ACC112 (cell line): ENCODE measurements around the gene GLRA1.

Experiments used
- H2AFZ ChIP-seq: fragments of 200-600 bp; sonication (generic); one replicate; pipeline ENCODE4 v1.6.0; 2017; ENCODE audit warnings: antibody characterized with exemption, low read length; ENCODE audit not compliant: unreplicated experiment
- H3K27ac ChIP-seq: fragments of 200-600 bp; sonication (generic); 2 replicates; pipeline ENCODE4 v1.5.1; 2014; ENCODE audit warnings: low read depth, mild to moderate bottlenecking, antibody characterized with exemption, low read length, moderate library complexity
- H3K27me3 ChIP-seq: fragments of 200-600 bp; sonication (generic); 2 replicates; pipeline ENCODE4 v1.6.1; 2014; ENCODE audit warnings: mild to moderate bottlenecking, antibody characterized with exemption, low read length, moderate library complexity, mixed read lengths; ENCODE audit not compliant: insufficient read depth
- H3K36me3 ChIP-seq: fragments of 200-600 bp; sonication (generic); 2 replicates; pipeline ENCODE4 v1.6.1; 2016; ENCODE audit warnings: mild to moderate bottlenecking, antibody characterized with exemption, low read length, moderate library complexity, mixed read lengths; ENCODE audit not compliant: insufficient read depth
- H3K4me1 ChIP-seq: fragments of 200-600 bp; sonication (generic); one replicate; pipeline ENCODE4 v1.6.1; 2016; ENCODE audit warnings: low read length, mixed read lengths; ENCODE audit not compliant: insufficient read depth, unreplicated experiment, control insufficient read depth
- H3K4me3 ChIP-seq: fragments of 200-600 bp; sonication (generic); 2 replicates; pipeline ENCODE4 v1.5.1; 2014; ENCODE audit warnings: mild to moderate bottlenecking, low read depth, low read length
- H3K79me2 ChIP-seq: fragments of 200-600 bp; sonication (generic); one replicate; pipeline ENCODE4 v1.6.0; 2016; ENCODE audit warnings: low read length; ENCODE audit not compliant: control insufficient read depth, unreplicated experiment, insufficient read depth

The GLRA1 gene

DNA sequence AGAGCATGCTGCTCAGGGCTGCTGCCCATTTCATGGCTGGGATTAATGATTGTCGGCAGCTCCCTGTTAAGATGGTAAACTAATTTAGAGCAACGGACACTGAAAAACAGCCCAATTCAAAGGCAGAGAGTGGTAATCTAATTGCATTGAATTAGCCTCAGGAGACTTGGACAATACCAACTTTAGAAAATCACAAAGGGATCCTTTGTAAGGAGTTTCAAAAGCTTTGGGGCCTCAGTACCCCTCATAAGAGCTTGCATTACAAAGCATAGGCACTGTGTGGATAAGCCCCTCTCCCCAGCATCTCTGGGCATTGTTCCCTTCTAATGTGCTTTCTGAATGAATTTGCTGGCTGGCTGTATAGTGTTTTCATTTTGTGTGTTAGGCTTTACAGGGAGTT lies 6.7 kb downstream of the GLRA1 start:
- no peaks in the 10 kb centered on the region for H3K79me2 ChIP-seq
- no peaks in the 10 kb centered on the region for H3K36me3 ChIP-seq
- H3K4me3 ChIP-seq = no peak overlapping the region
- peaks cover 93% of the 10 kb centered on the region for H3K27me3 ChIP-seq
- no peaks in the 10 kb centered on the region for H3K4me1 ChIP-seq
- H2AFZ ChIP-seq = no peak overlapping the region
- H3K27ac ChIP-seq = no peak overlapping the region

DNA sequence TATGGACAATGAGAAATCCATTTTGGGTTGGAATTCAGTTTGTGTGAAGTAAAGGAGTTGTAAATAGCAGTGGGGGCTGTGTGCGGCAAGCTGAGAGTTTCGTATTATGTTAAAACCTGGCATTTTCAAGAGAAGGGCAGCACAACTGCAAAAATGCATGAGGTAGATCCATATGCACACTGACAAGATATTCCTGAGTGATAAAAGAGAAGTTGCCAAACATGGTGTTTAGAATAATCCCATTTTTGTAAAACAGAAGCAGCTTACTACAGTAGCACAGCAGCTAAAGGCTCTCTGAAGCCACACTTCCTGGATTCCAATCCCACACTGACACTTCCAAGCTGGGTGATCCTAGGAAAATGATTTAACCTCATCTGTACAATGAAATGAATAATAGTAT lies 11.2 kb downstream of the GLRA1 start:
- H3K4me3 ChIP-seq = no peak overlapping the region
- H3K27me3 ChIP-seq = peaks cover 68% of the 10 kb centered on the region
- H3K79me2 ChIP-seq = no peaks in the 10 kb centered on the region
- no peaks in the 10 kb centered on the region for H3K4me1 ChIP-seq
- no peak overlapping the region for H2AFZ ChIP-seq
- H3K27ac ChIP-seq = no peak overlapping the region
- H3K36me3 ChIP-seq = no peaks in the 10 kb centered on the region

GRCh38 chr5:151912360-151912759 lies 12.3 kb downstream of the GLRA1 start:
- Histone ChIP-seq H3K27me3 (peaks cover 68% of the 10 kb centered on the region), H2AFZ (no peak overlapping the region), H3K36me3 (no peaks in the 10 kb centered on the region)

DNA sequence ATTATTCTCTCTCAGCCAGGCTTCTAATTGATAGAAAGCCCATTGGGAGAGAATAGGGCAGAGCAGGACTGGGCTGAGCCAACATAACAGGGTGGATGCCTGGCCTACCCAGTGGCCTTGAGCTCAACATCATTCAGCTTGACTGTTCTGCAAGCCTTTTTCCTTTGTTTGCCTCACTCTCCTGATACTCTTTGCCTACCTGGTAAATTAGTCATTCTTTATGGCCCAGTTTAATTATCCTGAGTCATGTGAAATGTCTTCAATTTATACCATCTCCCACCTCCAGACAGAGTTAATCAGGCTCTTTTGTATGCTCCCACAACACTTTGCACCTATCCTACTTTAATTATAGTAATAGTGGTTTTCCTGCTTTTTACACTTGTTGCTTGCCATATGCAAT lies 13.6 kb downstream of the GLRA1 start:
- Histone ChIP-seq H3K79me2 (no peaks in the 10 kb centered on the region), H3K4me1 (no peaks in the 10 kb centered on the region), H3K4me3 (no peak overlapping the region), H3K36me3 (no peaks in the 10 kb centered on the region), H2AFZ (no peak overlapping the region), H3K27ac (no peak overlapping the region), H3K27me3 (peaks cover 60% of the 10 kb centered on the region)

More at GRCh38 chr5:151912360-151912759, 12.3 kb downstream of the GLRA1 start:
- H3K4me3 ChIP-seq = no peak overlapping the region
- no peak overlapping the region for H3K27ac ChIP-seq
- H3K79me2 ChIP-seq = no peaks in the 10 kb centered on the region
- H3K4me1 ChIP-seq = no peaks in the 10 kb centered on the region

DNA sequence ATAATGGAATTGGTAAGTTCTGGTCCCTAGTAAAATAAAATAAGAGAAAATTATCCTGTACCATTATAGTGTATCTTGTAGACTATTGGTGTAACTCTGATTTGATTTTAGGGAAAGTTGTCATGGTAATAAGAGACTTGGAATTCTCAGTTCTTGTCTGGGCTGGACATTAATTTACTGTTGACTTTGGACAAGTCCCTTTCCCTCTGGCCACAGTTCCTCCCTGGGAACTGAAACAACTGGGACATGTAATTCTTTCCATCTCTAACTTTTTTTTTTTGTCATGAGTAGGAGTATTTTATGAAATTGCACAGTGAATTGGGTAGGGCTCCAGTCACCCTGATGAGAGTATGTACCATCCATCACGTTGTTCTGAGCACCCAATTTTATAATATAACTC lies 15.0 kb downstream of the GLRA1 start:
- H3K36me3 ChIP-seq = no peaks in the 10 kb centered on the region
- no peak overlapping the region for H2AFZ ChIP-seq
- H3K27me3 ChIP-seq = peaks cover 52% of the 10 kb centered on the region
- no peaks in the 10 kb centered on the region for H3K4me1 ChIP-seq
- H3K4me3 ChIP-seq = no peak overlapping the region
- H3K79me2 ChIP-seq = no peaks in the 10 kb centered on the region
- H3K27ac ChIP-seq = no peak overlapping the region

DNA sequence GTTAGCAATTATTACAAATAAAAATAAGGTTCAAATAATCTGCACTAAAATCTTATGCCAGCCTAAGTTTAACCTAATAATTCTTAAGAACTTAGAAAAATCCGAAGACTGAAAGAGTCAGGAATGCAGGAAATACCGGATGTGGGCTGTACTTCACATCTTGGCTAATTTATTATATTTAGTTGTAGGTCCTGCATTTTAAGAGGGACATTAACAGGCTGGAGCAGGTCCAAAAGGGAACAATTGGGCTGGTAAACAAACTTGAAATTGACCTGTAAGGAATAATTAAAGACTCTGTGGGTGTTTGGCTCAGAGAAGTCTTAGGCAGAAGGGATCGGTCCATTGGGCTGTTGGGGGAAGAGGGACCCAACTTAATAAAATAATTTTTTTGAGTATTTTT lies 18.4 kb downstream of the GLRA1 start:
- Histone ChIP-seq H3K4me3 (no peak overlapping the region), H3K4me1 (no peaks in the 10 kb centered on the region), H3K36me3 (no peaks in the 10 kb centered on the region), H3K27ac (no peak overlapping the region), H2AFZ (no peak overlapping the region), H3K79me2 (no peaks in the 10 kb centered on the region), H3K27me3 (peaks cover 49% of the 10 kb centered on the region)

DNA sequence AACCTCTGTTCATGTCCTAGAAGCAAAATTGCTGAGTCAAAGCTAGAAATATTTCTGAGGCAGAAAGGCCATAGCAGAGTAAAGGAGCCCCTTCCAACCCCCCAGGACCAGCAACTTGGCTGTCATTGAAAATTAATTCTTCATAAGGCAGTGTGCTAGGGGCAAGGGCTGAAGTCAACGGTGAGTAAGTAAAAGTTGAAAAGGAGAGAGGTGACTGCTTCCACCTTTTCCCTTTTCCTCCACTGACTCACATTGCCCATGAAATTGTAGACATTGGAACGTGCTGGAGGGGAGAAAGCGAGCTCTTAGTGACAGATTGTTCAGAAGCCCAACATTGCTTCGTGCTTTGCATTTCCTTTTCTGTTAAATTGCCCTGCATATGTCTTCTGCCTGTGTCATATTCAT lies 19.1 kb downstream of the GLRA1 start:
- no peak overlapping the region for H3K4me3 ChIP-seq
- no peaks in the 10 kb centered on the region for H3K79me2 ChIP-seq
- H3K27ac ChIP-seq = no peak overlapping the region
- no peaks in the 10 kb centered on the region for H3K36me3 ChIP-seq
- H3K4me1 ChIP-seq = no peaks in the 10 kb centered on the region
- no peak overlapping the region for H2AFZ ChIP-seq
- H3K27me3 ChIP-seq = peaks cover 48% of the 10 kb centered on the region

DNA sequence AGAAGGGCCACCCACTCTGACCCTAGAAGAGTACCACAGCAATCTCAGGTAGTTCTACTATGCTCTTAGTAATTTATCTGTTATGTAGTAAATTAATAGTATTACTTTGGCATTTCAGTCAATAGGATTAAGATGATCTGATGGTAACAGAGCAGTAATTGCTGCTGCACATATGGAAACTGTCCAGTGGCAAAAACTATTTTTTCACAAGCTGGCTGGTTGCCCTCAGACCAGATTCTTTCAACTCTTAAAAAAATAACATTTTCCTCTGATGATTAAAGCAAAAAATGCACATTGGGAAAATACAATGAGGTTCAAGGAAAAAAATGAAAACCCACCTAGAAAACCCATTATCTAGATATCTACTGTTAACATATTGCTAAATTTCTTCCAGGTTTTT lies 19.7 kb downstream of the GLRA1 start:
- Histone ChIP-seq H3K4me3 (no peak overlapping the region), H3K79me2 (no peaks in the 10 kb centered on the region), H2AFZ (no peak overlapping the region), H3K4me1 (no peaks in the 10 kb centered on the region), H3K27ac (no peak overlapping the region), H3K27me3 (peaks cover 50% of the 10 kb centered on the region), H3K36me3 (no peaks in the 10 kb centered on the region)

GRCh38 chr5:151904127-151904526 lies 20.5 kb downstream of the GLRA1 start:
- no peak overlapping the region for H3K27ac ChIP-seq
- H3K4me3 ChIP-seq = no peak overlapping the region
- H3K27me3 ChIP-seq = peaks cover 45% of the 10 kb centered on the region
- no peaks in the 10 kb centered on the region for H3K79me2 ChIP-seq
- H3K36me3 ChIP-seq = no peaks in the 10 kb centered on the region
- H3K4me1 ChIP-seq = no peaks in the 10 kb centered on the region
- no peak overlapping the region for H2AFZ ChIP-seq

GRCh38 chr5:151903243-151903653 lies 21.4 kb downstream of the GLRA1 start:
- Histone ChIP-seq H3K4me3 (no peak overlapping the region), H3K4me1 (peaks cover 3% of the 10 kb centered on the region), H3K27me3 (peaks cover 39% of the 10 kb centered on the region), H3K36me3 (no peaks in the 10 kb centered on the region), H2AFZ (no peak overlapping the region), H3K27ac (no peak overlapping the region), H3K79me2 (no peaks in the 10 kb centered on the region)

DNA sequence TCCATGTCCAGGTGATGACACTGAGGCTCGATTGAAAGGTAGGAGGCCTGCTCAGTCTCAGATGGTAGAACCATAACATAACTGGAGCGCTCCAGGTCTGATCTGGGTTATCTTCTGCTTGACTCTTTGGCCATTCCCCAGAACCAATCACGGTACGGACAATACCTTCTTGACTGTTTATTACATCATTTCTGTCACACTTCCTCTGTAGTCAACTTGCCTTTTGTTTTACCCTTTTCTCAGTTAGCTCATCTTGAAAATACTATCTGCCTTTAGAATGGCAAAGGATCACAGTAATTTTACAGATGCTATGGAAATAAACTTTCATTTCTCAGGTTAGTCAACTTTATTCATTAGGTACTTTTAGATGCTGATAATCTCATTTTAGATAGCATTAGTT lies 22.4 kb downstream of the GLRA1 start:
- Histone ChIP-seq H3K4me3 (no peak overlapping the region), H2AFZ (no peak overlapping the region), H3K27ac (no peak overlapping the region), H3K79me2 (no peaks in the 10 kb centered on the region), H3K4me1 (peaks cover 14% of the 10 kb centered on the region), H3K27me3 (peaks cover 29% of the 10 kb centered on the region), H3K36me3 (no peaks in the 10 kb centered on the region)
